GM18505 (cell line): Measurements from ENCODE around the gene SLC50A1.
A peak's percentile ranks its signal among the peaks of the same experiment; 100 is the strongest.

Experiments used
- ATAC-seq: cut with Tn5 transposase; IDR thresholded peaks from one replicate; pipeline ENCODE4 v1.9.1; 2021; ENCODE audit not compliant: unreplicated experiment
- POLR2A ChIP-seq: IDR thresholded peaks from 4 replicates; pipeline ENCODE4 v1.6.1; 2011; ENCODE audit warnings: borderline replicate concordance; ENCODE audit not compliant: insufficient read depth, insufficient read length; ENCODE audit errors: extremely low read depth

SLC50A1 gene

GRCh38 chr1:155135415-155136028 is at the start of gene SLC50A1:
TSS of gene SLC50A1 (plus strand) at chr1:155135852. CDS start at chr1:155135912, 60 bp downstream.
- TF ChIP-seq POLR2A, result peak; percentile 90
- peak; percentile 61 for ATAC-seq

GRCh38 chr1:155086128-155086741 is 49.4 kb upstream of the SLC50A1 start:
- no peak for ATAC-seq
- no peak for TF ChIP-seq POLR2A

- ATAC-seq, result no peak
- TF ChIP-seq POLR2A, result no peak
Measured at GRCh38 chr1:155086856-155087535, 48.7 kb upstream of the SLC50A1 start.

GRCh38 chr1:155091071-155092051 is 44.3 kb upstream of the SLC50A1 start:
- no peak for TF ChIP-seq POLR2A
- ATAC-seq, result no peak

GRCh38 chr1:155092131-155092530 is 43.5 kb upstream of the SLC50A1 start:
- no peak for ATAC-seq
- no peak for TF ChIP-seq POLR2A

GRCh38 chr1:155092641-155093040 is 43.0 kb upstream of the SLC50A1 start:
- ATAC-seq, result no peak
- no peak for TF ChIP-seq POLR2A

GRCh38 chr1:155093911-155094621 is 41.6 kb upstream of the SLC50A1 start:
- TF ChIP-seq POLR2A, result no peak
- no peak for ATAC-seq

- ATAC-seq, result no peak
- no peak for TF ChIP-seq POLR2A
Measured at GRCh38 chr1:155094622-155094948, 41.1 kb upstream of the SLC50A1 start.

GRCh38 chr1:155099331-155099730 is 36.3 kb upstream of the SLC50A1 start:
- no peak for ATAC-seq
- TF ChIP-seq POLR2A, result no peak

- no peak for ATAC-seq
- TF ChIP-seq POLR2A, result no peak
Measured at GRCh38 chr1:155103325-155103724, 32.3 kb upstream of the SLC50A1 start.

GRCh38 chr1:155104605-155105534 is 30.8 kb upstream of the SLC50A1 start:
- ATAC-seq, result no peak
- TF ChIP-seq POLR2A, result no peak

- TF ChIP-seq POLR2A, result no peak
- ATAC-seq, result no peak
Measured at GRCh38 chr1:155105604-155106011, 30.0 kb upstream of the SLC50A1 start.
